OCI-LY3 (cell line): Measurements from ENCODE around the gene CDK5R2.

Source experiments
- H2AFZ ChIP-seq: fragments of 200-600, 300-600 bp; shearing (Covaris generic); 2 replicates; pipeline ENCODE4 v1.6.0; 2014; ENCODE audit warnings: antibody characterized with exemption, low read depth, low read length
- H3K27ac ChIP-seq: fragments of 200-600, 300-600 bp; sonication (generic); 2 replicates; pipeline ENCODE4 v1.5.1; 2014; ENCODE audit warnings: mild to moderate bottlenecking, low read length, moderate library complexity, mixed read lengths
- H3K27me3 ChIP-seq: fragments of 200-600, 300-600 bp; sonication (generic); 2 replicates; pipeline ENCODE4 v1.6.1; 2014; ENCODE audit warnings: low read depth, low read length, mixed read lengths
- H3K36me3 ChIP-seq: fragments of 200-600, 300-600 bp; sonication (generic); replicated peaks from 2 replicates; pipeline ENCODE3; 2014; ENCODE audit warnings: low read depth, low read length, mixed read lengths
- H3K4me1 ChIP-seq: fragments of 300-600, 200-600 bp; sonication (generic); 2 replicates; pipeline ENCODE4 v1.6.1; 2014; ENCODE audit warnings: low read length, mixed read lengths
- H3K4me2 ChIP-seq: fragments of 200-600, 300-600 bp; sonication (generic); 2 replicates; pipeline ENCODE4 v1.6.1; 2014; ENCODE audit warnings: low read length, mixed read lengths
- H3K4me3 ChIP-seq: fragments of 300-600, 200-600 bp; sonication (generic); 2 replicates; pipeline ENCODE4 v1.5.1; 2014; ENCODE audit warnings: antibody characterized with exemption, mild to moderate bottlenecking, low read length, moderate library complexity
- H3K79me2 ChIP-seq: fragments of 300-600, 200-600 bp; shearing (Covaris generic); 2 replicates; pipeline ENCODE4 v1.6.1; 2014; ENCODE audit warnings: mild to moderate bottlenecking, low read length, mixed read lengths
- H3K9ac ChIP-seq: fragments of 300-600, 200-600 bp; shearing (Covaris generic); 2 replicates; pipeline ENCODE4 v1.6.0; 2014; ENCODE audit warnings: mild to moderate bottlenecking, low read length, moderate library complexity
- H3K9me3 ChIP-seq: fragments of 200-600, 300-600 bp; shearing (Covaris generic); 2 replicates; pipeline ENCODE4 v1.6.1; 2014; ENCODE audit warnings: low read length, mixed read lengths; ENCODE audit not compliant: insufficient read depth
- H4K20me1 ChIP-seq: fragments of 200-600, 300-600 bp; sonication (generic); 2 replicates; pipeline ENCODE4 v1.6.1; 2016; ENCODE audit warnings: low read length, mixed read lengths; ENCODE audit not compliant: insufficient read depth
- CTCF ChIP-seq: fragments of 200-600, 300-600 bp; sonication (generic); IDR thresholded peaks from 2 replicates; pipeline ENCODE4 v1.5.1; 2014; ENCODE audit warnings: antibody characterized with exemption, low read length, low read depth
- EZH2phosphoT487 ChIP-seq: fragments of 200-600 bp; shearing (Covaris generic); IDR thresholded peaks from 2 replicates; pipeline ENCODE4 v1.6.1; 2018; ENCODE audit warnings: antibody characterized with exemption, mixed run types, low read depth

Gene CDK5R2

DNA sequence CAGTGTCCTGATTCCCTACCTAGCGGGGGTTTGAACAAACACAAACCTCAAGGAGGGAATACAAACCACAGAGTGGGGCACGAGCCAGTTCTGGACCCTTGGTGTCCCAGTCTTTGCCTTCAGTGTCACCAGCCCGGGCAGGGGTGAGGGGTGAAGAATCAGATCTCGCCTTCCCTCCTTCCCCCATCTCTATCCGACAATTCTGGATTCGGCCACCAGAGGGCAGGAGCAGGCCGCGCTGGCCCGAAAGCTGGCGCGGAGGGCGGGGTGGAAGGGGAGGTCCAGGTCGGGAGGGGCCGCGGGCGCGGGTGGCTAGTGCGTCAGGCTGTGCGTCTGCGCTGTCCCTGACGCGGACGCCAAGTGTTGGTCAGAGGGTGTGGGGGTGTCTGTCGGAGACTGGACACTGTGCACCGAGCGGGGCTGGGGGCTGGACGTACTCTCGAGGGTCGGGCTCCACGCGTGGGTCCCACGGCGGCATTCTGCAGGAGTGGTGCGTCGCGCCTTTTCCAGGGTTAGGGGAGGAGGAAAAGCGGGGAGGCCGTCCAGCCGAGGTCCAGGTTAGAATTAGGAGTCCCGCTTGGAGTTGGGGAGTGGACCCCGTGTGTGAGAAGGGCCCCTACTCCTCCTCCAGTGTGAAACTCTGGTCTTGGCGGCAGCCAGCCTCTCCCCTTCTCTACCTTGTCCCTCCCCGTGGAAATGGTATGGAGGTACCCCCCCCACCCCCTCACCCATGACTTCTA lies 36.7 kb downstream of the CDK5R2 start:
- Histone ChIP-seq H3K9ac (no peak overlapping the region), H3K27me3 (peaks cover 5% of the 10 kb centered on the region; the same call in 1 of the 2 replicates), H4K20me1 (no peaks in the 10 kb centered on the region), H3K9me3 (no peaks in the 10 kb centered on the region), H3K4me2 (peak overlapping the region; percentile 90), H3K4me3 (peak overlapping the region; percentile 68), H3K4me1 (peaks cover 10% of the 10 kb centered on the region), H3K79me2 (no peaks in the 10 kb centered on the region), H3K27ac (no peak overlapping the region), H3K36me3 (no peaks in the 10 kb centered on the region), H2AFZ (peak overlapping the region; percentile 54; the same call in 1 of the 2 replicates)
- TF ChIP-seq CTCF: peak; percentile 72
- no peak for TF ChIP-seq EZH2phosphoT487

- Histone ChIP-seq H2AFZ (no peak overlapping the region), H3K9ac (no peak overlapping the region), H3K36me3 (no peaks in the 10 kb centered on the region), H3K79me2 (no peaks in the 10 kb centered on the region), H3K4me1 (peaks cover 10% of the 10 kb centered on the region), H3K4me3 (no peak overlapping the region), H3K9me3 (no peaks in the 10 kb centered on the region), H4K20me1 (no peaks in the 10 kb centered on the region), H3K4me2 (no peak overlapping the region), H3K27ac (no peak overlapping the region), H3K27me3 (no peaks in the 10 kb centered on the region; the same call in 1 of the 2 replicates)
- TF ChIP-seq CTCF (no peak), EZH2phosphoT487 (no peak)
Observed at GRCh38 chr2:218996937-218997336, 37.5 kb downstream of the CDK5R2 start.

- H3K4me2 ChIP-seq: no peak overlapping the region
- H3K9ac ChIP-seq: no peak overlapping the region
- H3K27ac ChIP-seq: no peak overlapping the region
- H3K36me3 ChIP-seq: no peaks in the 10 kb centered on the region
- peaks cover 10% of the 10 kb centered on the region for H3K4me1 ChIP-seq
- no peaks in the 10 kb centered on the region for H3K9me3 ChIP-seq
- H4K20me1 ChIP-seq: no peaks in the 10 kb centered on the region
- H3K27me3 ChIP-seq: no peaks in the 10 kb centered on the region; the same call in 1 of the 2 replicates
- H3K4me3 ChIP-seq: no peak overlapping the region
- H2AFZ ChIP-seq: no peak overlapping the region
- no peaks in the 10 kb centered on the region for H3K79me2 ChIP-seq
- TF ChIP-seq EZH2phosphoT487 (no peak), CTCF (no peak)
Observed at GRCh38 chr2:218997731-218998130, 38.3 kb downstream of the CDK5R2 start.

DNA sequence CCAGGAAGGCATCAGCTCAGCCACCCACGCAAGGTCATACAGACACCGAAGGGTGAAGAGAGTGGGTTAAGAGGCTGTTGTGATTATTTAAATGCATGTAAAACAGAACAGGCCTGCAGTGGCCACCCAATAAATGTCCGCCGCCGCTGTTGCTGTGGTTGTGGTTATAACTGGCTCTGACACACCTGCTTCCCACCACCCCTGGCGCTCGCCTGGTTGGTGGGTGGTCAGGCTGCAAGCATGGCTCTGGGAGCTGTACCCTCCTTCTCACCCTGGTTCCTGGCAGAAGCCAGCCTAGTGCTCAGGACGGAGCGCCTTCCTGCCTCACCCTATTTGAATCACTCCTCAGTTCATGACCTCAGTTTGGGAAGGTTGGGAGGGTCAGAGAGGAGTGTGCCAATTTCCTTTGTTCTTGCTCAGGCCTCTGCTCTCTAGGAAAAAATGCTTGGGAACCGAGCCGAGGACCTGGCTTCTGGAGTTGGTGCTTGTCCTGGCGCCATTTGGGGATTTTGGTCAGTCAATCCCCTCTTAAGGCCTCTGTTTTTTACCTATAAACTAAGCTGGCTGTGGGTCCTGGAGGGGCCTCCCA lies 39.0 kb downstream of the CDK5R2 start:
- TF ChIP-seq CTCF (no peak), EZH2phosphoT487 (no peak)
- Histone ChIP-seq H4K20me1 (no peaks in the 10 kb centered on the region), H3K4me3 (no peak overlapping the region), H3K27ac (no peak overlapping the region), H3K9ac (no peak overlapping the region), H3K36me3 (no peaks in the 10 kb centered on the region), H3K9me3 (no peaks in the 10 kb centered on the region), H2AFZ (no peak overlapping the region), H3K4me2 (no peak overlapping the region), H3K27me3 (no peaks in the 10 kb centered on the region; the same call in 1 of the 2 replicates), H3K79me2 (no peaks in the 10 kb centered on the region), H3K4me1 (peaks cover 10% of the 10 kb centered on the region)
